Neural crest cell (in vitro differentiated cells): ENCODE measurements around the gene WFDC8. TPM values are rescaled to one million over a fixed set of nuclear protein-coding genes. Genes with fewer than 3 reads are reported as not detected.

ENCODE experiments used
- DNase-seq: peaks from one replicate; pipeline ENCODE4 v3.0.0; 2021; ENCODE audit warnings: low read depth, mixed read lengths, low spot score
- H3K27ac Mint-ChIP-seq: one replicate; pipeline ENCODE4 v1.8.0; 2021; ENCODE audit warnings: mild to moderate bottlenecking, mixed read lengths; ENCODE audit not compliant: unreplicated experiment
- H3K27me3 Mint-ChIP-seq: 2 replicates; pipeline ENCODE4 v1.8.0; 2021; ENCODE audit warnings: low read depth, mild to moderate bottlenecking, mixed read lengths
- H3K36me3 Mint-ChIP-seq: 2 replicates; pipeline ENCODE4 v1.8.0; 2021; ENCODE audit warnings: low read depth, mild to moderate bottlenecking, mixed read lengths
- H3K4me1 Mint-ChIP-seq: 2 replicates; pipeline ENCODE4 v1.8.0; 2021; ENCODE audit warnings: mixed read lengths
- H3K4me3 Mint-ChIP-seq: one replicate; pipeline ENCODE4 v1.8.0; 2021; ENCODE audit warnings: mild to moderate bottlenecking, mixed read lengths
- H3K9me3 Mint-ChIP-seq: 2 replicates; pipeline ENCODE4 v1.8.0; 2021; ENCODE audit warnings: mixed read lengths
- total RNA-seq: library from RNA; stranded (reverse); gene quantifications from 2 replicates; pipeline ENCODE4 v1.2.1, GENCODE V29; 2021
- TF ChIP-seq, protein P1 (sequence below): fragments of 200-600 bp; sonication (generic); conservative IDR thresholded peaks from 2 replicates; pipeline ENCODE4 v1.5.0; 2021; ENCODE audit warnings: antibody characterized with exemption, mild to moderate bottlenecking

Gene WFDC8
- total RNA-seq, 1 donor from 2014 or later: not detected

DNA sequence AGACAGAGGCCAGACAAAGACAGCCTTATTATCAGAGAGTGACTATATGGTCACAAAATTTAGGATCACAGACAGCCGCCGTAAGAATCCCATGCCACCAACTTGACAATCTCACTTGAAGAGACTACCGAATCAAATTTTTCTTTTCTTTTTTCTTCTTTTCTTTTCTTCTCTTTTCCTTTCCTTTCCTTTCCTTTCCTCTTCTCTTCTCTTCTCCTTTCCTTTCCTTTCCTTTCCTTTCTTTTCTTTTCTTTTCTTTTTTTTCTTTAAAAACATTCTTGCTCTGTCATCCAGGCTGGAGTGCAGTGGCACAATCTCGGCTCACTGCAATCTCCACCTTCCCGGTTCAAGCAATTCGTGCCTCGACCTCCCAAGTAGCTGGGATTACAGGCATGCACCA lies 30.7 kb downstream of the WFDC8 start:
- TF ChIP-seq, protein P1, sequence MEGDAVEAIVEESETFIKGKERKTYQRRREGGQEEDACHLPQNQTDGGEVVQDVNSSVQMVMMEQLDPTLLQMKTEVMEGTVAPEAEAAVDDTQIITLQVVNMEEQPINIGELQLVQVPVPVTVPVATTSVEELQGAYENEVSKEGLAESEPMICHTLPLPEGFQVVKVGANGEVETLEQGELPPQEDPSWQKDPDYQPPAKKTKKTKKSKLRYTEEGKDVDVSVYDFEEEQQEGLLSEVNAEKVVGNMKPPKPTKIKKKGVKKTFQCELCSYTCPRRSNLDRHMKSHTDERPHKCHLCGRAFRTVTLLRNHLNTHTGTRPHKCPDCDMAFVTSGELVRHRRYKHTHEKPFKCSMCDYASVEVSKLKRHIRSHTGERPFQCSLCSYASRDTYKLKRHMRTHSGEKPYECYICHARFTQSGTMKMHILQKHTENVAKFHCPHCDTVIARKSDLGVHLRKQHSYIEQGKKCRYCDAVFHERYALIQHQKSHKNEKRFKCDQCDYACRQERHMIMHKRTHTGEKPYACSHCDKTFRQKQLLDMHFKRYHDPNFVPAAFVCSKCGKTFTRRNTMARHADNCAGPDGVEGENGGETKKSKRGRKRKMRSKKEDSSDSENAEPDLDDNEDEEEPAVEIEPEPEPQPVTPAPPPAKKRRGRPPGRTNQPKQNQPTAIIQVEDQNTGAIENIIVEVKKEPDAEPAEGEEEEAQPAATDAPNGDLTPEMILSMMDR: no peak
- H3K27ac Mint-ChIP-seq: no peak overlapping the region
- H3K4me1 Mint-ChIP-seq: no peaks in the 10 kb centered on the region
- no peak overlapping the region for H3K4me3 Mint-ChIP-seq
- DNase-seq: no peak
- peaks cover 44% of the 10 kb centered on the region for H3K27me3 Mint-ChIP-seq
- peaks cover 10% of the 10 kb centered on the region for H3K9me3 Mint-ChIP-seq
- no peaks in the 10 kb centered on the region for H3K36me3 Mint-ChIP-seq

DNA sequence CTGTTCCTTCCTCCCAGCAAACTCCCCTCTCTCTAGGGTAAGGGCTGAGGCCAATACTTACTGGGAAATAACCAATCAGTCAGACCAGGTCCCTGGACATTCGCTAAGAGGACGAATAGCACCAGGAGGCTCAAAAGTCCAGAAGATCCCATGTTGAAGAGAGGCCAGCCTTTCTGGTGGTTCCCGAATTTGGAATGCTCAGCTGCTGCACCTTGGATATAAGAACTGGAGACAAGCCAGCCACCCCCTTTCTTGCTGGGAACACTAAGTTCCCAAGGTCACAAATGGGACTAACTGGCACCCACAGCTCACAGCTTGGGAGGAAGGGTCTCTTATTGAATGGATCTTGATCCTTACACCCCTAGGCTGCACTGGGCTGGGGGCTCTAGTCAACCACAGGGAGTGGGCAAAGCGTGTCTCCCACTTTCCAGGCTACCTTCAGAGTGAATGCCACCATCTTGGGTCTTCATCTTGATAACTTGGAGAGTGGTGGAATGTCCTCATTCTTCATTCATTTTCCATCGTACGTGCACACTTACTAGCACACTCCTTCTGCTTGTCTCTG lies 31.8 kb downstream of the WFDC8 start, which contains the start of gene EPPIN:
Gene EPPIN, minus strand, starts transcription at position 196 of the 565 bp plus-strand sequence. Its CDS starts 44 bp downstream, at position 152.
- Mint-ChIP-seq H3K4me3 (no peak within 1 kb of the TSS), H3K9me3 (peaks cover 10% of the 10 kb centered on the region), H3K27me3 (peaks cover 54% of the 10 kb centered on the region), H3K4me1 (no peaks in the 10 kb centered on the region), H3K36me3 (no peaks in the 10 kb centered on the region), H3K27ac (no peak within 1 kb of the TSS)
- TF ChIP-seq, protein P1: no peak
- DNase-seq: no peak

DNA sequence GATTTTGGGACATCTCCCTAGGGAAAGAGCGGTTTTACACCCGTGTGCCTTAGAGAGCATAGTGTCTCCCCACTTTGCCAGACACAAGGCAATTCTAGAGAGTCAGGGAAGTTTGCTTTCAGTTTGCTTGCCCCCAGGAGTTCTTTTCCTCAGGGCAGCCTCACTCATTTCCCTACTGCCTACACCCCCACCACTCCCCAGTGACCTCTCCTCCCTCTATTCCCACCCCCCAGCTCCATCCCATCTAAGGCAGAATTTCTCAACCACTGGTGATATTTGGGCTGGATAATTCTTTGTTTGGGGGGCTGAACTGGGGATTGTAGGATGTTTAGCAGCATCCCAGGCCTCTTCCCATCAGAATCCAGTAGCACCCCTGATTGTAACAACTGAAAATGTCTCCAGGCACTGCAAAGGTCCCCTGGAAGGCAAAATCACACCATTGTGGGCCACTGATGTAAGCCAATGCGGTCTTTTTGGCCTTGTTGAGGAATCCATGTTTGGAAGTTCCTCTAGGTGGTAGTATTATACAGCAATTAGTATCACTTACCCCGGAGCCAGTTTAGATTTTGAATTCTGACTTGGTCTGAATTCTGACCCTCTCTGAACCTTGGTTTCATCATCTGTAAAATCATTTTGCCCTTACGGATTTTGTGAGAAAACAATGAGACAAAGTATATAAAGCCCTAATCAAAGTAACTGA lies 33.2 kb downstream of the WFDC8 start:
- no peaks in the 10 kb centered on the region for H3K4me1 Mint-ChIP-seq
- H3K9me3 Mint-ChIP-seq: peaks cover 7% of the 10 kb centered on the region
- no peak overlapping the region for H3K4me3 Mint-ChIP-seq
- H3K27me3 Mint-ChIP-seq: peaks cover 65% of the 10 kb centered on the region
- no peaks in the 10 kb centered on the region for H3K36me3 Mint-ChIP-seq
- no peak overlapping the region for H3K27ac Mint-ChIP-seq
- no peak for DNase-seq
- TF ChIP-seq, protein P1: peak; percentile 67

DNA sequence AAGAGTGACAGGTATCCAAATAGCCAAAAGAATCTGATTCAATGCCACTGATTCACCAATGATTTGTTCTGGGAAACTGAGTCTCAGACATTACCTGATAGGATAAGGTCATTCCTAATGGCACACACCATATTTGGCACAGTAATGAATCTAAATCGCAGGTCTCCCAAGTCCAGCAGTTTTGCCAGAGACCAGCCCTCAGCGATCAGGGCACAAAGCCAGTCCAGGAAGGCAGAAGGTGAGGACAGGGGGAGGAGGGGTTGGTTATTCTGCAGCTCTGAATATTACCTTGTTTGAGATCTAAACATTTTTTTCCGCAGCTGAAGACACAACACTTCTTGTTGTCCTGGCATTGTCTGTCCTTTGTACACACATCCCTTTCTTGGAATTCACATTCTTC lies 33.7 kb downstream of the WFDC8 start:
- no peaks in the 10 kb centered on the region for H3K4me1 Mint-ChIP-seq
- no peak overlapping the region for H3K27ac Mint-ChIP-seq
- no peaks in the 10 kb centered on the region for H3K36me3 Mint-ChIP-seq
- TF ChIP-seq, protein P1: no peak
- DNase-seq: no peak
- H3K9me3 Mint-ChIP-seq: peaks cover 6% of the 10 kb centered on the region
- H3K27me3 Mint-ChIP-seq: peaks cover 68% of the 10 kb centered on the region
- H3K4me3 Mint-ChIP-seq: no peak overlapping the region

DNA sequence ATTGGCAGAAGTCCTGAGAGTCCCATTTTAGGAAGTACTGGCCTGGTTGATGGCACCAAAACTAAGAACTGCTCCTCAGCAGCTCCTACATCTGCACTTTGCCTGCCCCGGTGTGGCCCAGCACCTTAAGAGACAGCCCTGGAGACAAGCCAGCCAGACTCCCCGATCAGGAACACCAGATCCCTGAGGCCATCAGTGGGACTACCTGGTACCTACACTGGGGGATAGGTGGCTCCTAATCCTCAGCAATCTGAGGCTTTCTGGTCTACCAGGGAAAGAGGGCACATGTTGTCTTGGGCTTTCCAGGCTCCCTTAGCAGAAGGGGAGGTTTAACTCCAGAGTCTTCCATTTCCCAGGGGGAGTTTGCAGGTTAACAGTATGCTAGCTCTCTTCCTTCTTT lies 39.7 kb downstream of the WFDC8 start, which contains the start of gene WFDC6:
Gene WFDC6, minus strand, starts transcription at position 101 of the 400 bp plus-strand sequence. Its CDS starts 75 bp downstream, at position 26.
- H3K27ac Mint-ChIP-seq: no peak within 1 kb of the TSS
- TF ChIP-seq, protein P1: no peak
- no peaks in the 10 kb centered on the region for H3K4me1 Mint-ChIP-seq
- no peaks in the 10 kb centered on the region for H3K36me3 Mint-ChIP-seq
- H3K27me3 Mint-ChIP-seq: peaks cover 65% of the 10 kb centered on the region
- H3K4me3 Mint-ChIP-seq: no peak within 1 kb of the TSS
- H3K9me3 Mint-ChIP-seq: no peaks in the 10 kb centered on the region
- DNase-seq: no peak
